ENCODE results near the gene ADORA1.

Gene ADORA1

DNA sequence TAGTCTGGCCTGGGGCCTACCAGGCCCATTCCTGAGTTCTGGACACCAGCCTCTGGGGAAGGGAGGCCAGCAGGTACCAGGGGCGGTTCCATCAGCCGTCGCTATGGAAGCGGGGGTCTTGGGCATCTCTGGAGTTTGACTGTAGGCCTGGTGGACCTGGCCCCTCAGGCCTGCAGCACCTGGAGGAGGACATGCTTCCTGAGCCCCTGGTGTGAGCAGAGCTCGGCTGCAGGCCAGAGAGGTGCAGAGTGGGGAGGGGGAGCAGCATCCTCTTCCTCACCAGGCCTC is 40.3 kb downstream of the ADORA1 start:
- intact Hi-C loops (cut with DNase I) = no loop called here
- peak in 2 of 10 donors; percentile 61 to 63 for DNase-seq

DNA sequence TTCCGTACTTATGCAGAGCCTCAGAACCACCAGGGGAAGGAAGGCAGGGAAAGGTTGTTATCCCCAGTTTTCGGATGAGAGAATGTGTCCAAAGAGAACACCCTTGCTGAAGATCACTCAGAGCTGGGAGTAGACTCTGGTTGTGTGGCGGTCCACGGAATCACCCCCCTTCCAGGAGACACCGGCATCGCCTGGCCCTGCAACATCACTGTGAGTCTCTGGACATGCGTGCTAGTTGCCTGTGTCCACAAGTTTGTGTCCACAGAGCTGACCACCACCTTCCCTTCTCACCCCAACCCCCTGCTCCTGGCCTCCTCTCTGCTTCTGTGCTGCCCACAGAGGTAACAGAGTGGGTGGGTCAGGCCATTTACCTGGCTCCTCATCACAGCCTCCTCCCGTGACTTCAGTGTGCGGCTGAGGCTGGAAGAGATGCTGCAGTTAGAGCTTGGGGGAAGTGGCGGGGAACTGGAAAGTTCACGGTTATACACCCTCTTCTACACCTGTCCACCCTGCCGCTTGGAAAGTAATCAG is 40.8 kb downstream of the ADORA1 start:
- DNase-seq = peak in 3 of 10 donors; percentile 48 to 76 (median 59)
- intact Hi-C loops (cut with DNase I) = no loop called here

DNA sequence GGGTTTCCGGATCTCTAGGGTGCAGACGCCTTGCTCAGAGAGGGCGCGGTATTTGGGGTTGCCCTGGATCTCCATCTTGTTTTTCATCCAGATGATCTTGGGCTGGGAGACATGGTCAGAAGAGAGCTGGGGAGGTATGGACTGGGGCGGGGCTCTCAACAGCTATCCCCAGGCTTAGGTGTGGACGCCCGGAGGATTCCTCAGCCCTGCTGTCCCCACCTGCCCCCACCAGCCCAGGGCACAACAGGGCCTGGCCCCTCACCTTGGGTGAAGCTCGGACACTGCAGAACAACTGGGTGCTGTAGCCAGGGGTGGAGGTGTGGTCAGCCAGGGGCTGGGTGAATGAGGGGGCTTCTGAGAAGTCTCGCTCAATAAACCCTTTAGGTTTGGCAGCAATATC is 41.5 kb downstream of the ADORA1 start:
- peak in 3 of 10 donors; percentile 26 to 56 (median 52) for DNase-seq
- intact Hi-C loops (cut with DNase I) = no loop called here

DNA sequence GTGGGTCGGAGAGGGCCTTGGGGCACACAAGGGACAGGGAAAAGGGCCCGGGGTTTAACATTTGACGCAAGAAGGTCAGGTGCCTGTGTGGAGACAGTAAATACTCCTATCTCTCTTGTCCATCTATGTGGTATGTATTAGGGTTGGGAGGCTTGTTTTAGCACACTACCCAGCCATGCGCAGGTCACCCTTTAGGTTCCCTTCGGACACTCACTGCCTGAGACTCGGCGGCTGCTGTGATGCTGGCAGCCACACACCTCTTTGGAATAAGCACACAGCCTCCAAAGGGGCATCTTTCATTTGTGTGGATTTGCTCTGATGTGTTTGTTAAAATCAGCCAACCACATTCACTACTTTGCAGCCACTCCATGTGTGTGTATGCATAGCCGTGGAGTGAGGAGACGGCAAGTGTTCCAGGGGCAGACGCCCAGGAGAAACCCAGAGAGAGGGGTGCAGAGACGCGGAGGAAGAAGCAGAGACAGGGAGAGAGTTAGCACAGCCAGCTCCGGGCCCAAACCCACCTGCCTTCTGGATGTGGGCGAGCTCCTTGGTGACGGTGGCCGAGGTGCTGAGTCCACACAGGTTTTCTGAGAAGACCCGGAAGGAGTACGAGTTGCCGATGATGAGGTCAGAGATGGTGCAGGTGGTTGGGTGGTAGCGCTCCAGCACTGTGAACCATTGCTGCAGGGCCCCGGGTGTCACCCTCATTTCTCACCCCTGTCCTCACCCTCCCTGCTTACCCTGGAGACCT is 42.4 kb downstream of the ADORA1 start:
- intact Hi-C loops (cut with DNase I) = loop anchor here (5.0 kb wide), 1 partner anchor 47 kb away; no protein-coding TSS in a partner anchor
- peak in 3 of 10 donors; percentile 71 to 87 (median 77) for DNase-seq

DNA sequence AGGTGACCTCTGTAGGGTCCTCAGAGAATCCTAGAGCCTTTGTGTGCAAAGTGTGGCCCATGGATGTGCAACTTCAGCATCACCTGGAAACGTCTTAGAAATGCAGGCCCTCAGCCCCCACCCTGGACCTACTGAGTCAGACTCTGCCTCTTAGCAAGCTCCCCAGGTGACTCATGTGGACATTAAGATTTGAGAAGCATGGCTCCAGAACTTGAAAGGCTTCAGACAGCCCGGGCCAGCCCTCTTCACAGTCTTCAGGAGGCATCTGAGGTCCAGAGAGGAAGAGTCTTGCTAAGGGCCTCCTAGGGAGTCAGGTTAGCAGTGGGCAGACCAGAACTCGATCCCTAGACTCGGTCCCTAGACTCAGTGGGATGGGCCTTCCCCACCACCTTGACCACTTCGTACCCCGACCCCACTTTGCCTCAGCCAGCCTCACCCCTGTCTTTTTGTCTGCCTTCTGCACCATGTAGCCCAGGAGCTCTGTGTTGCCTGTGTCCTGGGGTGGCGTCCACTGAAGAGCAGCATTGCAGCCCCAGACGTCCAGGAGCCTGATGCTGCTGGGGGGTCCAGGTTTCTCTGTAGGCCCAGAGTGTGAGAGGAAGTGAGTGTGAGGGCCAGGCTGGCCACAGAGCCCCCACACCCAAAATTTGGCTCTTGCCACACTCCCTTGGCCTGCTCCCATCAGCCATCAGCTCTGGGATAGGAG is 43.3 kb downstream of the ADORA1 start:
- intact Hi-C loops (cut with DNase I) = loop anchor here (5.0 kb wide), 1 partner anchor 47 kb away; no protein-coding TSS in a partner anchor
- DNase-seq = peak in 3 of 10 donors; percentile 37 to 72 (median 59)

DNA sequence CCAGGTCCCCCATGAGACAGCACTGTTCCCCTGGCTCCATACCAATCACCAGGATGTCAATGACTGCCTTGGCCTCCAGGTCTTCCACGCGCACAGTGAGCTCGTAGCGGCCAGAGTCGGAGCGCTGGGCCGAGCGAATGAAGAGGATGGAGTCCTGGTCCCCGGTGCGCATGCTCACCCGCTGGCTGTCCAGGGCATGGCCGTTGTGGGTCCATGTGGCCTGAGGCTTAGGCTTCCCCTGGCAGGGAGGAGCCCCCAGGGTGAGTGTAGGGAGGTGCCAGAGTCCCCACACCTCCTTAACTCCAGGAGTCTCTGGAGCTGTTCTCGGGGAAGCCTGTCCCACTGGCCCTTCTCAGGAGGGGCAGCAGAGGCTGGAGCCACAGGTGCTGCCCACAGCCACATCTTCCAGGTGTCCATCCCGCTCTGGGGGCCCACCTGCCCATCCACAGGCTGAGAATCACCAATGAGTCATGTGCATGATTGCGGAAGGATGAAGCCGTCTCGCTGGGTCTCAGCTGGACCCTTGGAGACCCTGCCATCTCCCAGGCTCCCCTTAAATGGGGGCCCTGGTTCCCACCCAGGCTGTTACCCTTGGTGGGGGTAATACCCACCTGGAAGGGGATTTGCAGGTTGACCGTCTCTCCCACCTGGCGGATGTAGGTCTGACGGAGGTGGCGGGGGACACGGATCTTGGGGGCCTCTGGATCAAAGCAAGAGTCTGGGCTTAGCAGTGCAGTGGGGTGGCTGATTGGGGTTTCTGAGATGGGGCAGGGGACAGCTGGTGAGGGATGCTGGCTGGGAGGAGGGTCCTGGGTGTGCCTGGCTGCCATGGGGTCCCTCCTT is 44.0 kb downstream of the ADORA1 start:
- DNase-seq = peak in 2 of 10 donors; percentile 79 to 81
- intact Hi-C loops (cut with DNase I) = loop anchor here (2.0 to 5.0 kb wide), 2 partner anchors 46 to 51 kb away; no protein-coding TSS in a partner anchor

DNA sequence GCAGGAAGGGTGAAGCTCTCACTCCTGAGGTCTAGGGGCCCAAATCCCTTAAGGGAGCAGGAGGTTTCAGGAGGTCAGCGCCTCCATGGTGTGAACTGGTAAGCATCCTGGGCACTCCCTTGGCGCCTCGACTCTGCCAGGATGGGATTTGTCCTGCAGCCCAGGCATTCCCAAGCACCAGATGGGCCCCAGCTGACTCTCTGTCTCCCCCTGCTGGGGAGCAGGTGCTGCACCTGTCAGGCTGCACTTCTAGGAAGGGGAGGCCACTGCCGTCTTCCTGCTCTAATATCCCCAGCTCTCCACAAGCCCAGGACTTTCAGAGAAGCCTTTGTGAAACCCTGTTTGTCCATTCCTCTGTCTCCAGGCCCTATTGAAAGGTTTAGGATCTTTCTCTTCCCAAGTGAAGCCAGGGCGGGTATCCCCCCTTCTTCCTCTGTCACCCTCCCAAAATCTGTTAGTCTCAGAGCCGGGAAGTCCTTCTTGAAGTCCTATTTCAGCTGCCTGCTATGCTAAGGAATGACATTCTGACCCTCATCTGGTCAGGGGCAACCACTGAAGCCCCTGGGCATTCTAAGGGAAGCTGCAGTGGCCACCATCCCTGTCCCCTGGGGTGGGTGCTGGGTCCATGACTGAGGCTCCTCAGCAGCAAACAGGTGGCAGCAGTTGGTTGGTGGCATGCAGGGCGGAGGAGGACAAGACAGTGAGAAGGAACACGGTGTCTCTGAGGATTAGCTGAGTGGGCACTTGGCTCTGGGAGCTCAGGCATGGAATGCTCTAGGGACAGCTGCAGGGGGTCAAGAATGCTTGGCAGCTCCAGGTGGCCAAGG is 44.9 kb downstream of the ADORA1 start:
- intact Hi-C loops (cut with DNase I) = loop anchor here (2.0 to 5.0 kb wide), 2 partner anchors 45 to 52 kb away; no protein-coding TSS in a partner anchor

DNA sequence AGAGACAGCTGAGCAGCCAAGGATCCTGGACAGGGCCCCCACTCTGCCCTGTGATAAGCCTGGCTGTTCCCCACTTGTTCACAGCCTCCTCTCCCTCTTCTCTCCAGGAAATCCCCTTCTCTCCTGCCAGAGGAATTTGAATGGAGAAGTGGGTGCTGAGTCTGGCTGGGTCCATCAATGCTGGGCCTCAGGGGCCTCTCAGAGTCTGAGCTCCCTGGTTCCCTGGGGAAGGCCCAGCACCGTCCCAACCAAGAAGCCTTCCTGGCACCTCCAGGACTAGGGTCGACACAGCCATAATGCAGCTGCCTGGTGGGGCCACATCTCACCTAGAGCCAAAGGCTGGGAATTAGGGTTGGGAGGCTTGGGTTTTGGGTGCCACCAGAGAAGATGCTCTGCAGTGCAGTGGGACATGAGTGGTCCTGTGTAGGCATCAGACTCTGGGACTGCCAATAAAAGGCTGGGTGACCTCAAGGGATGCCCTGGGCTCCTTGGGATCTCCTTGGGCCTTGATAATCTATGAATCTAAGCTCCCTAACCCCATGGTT is 45.6 kb downstream of the ADORA1 start:
- intact Hi-C loops (cut with DNase I) = loop anchor here (2.0 to 5.0 kb wide), 2 partner anchors 44 to 52 kb away; no protein-coding TSS in a partner anchor
- DNase-seq = peak in 2 of 10 donors; percentile 32 to 74

More for the DNA sequence above, 44.9 kb downstream of the ADORA1 start:
- peak in 9 of 10 donors; percentile 52 to 96 (median 77) for DNase-seq

DNA sequence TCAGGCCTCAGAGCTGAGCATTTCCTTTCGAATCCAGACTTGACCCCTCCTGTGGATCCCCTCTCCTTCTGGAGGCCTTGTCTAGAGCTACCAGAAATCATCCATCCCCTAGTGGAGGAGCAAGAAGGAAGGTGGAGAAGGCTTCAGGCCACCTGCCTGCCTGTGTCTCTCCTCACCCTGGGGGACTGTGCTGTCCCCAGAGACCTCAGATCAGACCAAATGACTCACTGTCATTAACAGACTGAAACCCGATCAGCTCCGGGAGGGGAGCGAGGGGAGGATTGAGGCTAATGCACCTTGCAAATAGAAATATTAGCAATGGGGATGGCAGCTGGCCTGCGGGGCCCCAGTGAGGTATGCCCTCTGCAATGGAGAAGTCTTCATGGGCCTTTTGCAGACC is 46.0 kb downstream of the ADORA1 start:
- peak in 2 of 10 donors; percentile 31 to 72 for DNase-seq
- intact Hi-C loops (cut with DNase I) = loop anchor here (2.0 to 5.0 kb wide), 2 partner anchors 44 to 53 kb away; no protein-coding TSS in a partner anchor

DNA sequence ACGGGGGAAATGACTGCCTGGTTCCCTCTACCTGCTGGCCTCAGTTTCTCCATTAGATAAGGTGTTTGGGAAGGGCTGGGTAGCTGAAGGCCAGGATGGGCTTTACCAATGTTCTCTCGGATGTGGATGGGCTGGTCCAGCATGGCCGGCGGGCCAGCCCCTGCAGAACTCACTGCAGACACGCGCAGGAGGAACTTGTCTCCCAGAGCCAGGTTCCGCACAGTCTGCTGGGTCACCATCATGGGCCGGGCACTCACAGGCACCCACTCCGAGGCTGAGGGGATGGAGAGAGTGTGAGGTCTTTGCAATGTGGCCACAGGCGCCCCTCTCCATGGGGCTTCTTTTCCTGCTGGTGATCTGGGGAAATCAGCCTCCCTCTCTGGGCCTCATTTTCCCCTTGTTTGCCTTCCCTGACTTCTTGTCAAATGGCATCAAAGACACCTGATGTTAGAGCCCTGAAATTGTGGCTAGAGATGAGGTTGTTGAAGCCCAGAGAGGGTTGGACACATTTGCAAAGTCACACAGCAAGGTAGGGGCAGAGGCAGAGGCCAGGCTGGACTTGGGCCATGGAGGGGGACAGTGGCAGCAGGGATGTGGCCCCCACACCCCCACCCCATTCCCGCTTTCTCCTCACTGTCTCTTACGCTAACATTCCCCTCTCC is 46.9 kb downstream of the ADORA1 start:
- peak in 3 of 10 donors; percentile 24 to 80 (median 78) for DNase-seq
- intact Hi-C loops (cut with DNase I) = loop anchor here (5.0 kb wide), 1 partner anchor 43 kb away; no protein-coding TSS in a partner anchor

DNA sequence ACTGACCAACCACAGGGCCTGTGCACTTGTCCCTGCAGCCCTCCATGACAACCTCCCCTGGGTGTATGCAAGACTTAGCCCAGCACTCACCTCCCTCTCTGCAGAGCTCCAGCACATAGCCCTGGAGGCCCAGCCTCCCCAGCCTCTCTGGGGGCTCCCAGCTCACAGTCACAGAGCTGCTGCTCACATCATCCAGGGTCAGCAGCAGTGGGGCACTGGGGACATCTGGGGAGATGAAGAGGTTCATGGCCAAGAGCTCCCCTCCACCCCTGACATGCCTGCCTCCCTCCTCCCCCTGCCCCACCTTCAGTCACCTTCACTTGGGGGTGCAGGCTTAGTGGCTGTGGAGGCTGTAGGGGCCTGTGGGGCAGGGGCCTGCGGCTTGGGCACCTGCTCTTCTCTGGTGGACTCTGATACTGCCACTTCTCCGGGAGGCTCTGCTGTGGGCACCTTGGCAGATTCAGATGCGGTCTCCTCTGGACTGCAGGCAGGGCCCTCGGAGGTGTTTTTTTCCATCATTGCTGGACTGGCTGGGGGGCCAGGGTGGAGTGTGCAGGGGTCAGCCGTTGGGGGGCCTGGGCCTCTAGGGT is 47.8 kb downstream of the ADORA1 start, which contains the start of gene MYBPH:
Gene MYBPH (minus strand): TSS at position 590 of the 590 bp plus-strand sequence. CDS start 71 bp downstream, at position 519.
- intact Hi-C loops (cut with DNase I) = no loop called here
- DNase-seq = peak in 2 of 10 donors; percentile 29 to 59

DNA sequence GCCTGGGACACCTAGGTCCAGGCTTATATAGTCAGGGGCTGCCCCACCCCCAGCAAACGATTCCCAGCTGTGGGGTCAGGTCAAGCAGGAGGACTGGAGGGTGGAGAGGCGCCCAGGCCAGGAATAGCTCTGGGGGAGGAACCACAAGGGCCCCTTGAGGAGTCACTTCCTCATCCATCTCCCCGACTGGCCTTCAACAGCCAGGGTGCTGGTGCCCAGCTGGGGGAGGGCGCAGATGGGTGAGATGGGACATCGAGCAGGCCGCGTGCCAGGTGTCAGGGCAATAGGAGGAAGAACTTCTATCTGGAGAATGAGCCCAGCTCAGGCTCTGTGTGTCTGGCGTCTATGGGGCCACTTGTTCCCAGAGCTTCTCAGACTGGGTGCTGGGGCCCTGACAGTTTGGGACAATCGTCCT is 48.3 kb downstream of the ADORA1 start:
- peak in 3 of 10 donors; percentile 41 to 93 (median 78) for DNase-seq
- intact Hi-C loops (cut with DNase I) = no loop called here

DNA sequence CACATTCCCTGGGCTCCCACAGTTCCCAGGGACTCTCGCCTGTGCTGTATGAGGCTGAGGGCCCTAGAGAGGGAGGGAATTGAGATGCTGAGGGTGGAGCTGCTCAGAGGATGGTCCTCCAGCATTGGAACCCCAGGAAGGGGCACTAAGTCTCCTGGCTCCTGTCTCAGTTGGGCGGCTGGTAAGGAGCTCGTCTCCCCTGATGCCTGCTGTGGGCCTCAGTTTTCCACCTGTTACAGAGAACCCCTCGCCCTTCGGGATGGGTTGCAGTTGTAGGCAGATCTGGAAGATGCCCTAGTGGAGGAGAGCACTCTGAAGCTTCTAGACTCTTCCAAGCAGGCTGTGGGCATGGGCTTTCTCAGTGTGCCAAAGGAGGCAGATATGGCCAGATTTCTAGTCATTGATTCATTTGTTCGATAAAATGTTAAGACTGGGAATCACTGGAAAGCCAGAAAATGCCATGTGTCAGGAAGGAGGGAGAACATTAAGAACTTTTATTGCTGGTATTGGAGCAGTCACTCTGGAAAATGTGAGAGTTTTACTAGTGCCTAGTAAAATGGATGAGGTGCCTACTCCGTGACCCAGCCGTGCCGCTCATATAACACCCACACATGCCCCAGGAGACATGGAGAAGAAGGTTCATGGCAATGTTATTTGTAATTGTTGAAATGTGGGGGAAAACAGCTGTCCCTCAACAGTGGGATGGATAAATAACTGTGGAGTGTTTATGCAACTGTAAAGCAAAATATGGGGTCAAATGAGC is 48.9 kb downstream of the ADORA1 start:
- intact Hi-C loops (cut with DNase I) = no loop called here
- DNase-seq = peak in 2 of 10 donors; percentile 35 to 64

DNA sequence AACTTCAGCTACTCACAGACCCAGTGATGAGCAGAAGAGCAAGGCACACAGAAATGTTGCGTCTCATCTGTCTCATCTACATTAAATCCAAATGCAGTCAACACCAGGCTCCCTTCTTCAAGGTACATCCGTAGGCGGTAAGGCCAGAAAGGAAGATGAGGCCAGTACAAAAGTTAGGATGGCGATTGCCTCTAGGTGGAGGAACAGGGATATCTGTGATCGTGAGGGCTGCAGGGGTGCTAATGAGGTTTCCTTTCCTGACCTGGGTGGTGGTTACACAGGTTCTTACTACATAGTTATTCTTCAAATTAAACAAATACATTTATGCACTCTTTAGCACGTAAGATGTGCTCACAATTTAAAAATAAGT is 49.5 kb downstream of the ADORA1 start:
- DNase-seq = peak in 1 of 10 donors; percentile 11
- intact Hi-C loops (cut with DNase I) = no loop called here

DNA sequence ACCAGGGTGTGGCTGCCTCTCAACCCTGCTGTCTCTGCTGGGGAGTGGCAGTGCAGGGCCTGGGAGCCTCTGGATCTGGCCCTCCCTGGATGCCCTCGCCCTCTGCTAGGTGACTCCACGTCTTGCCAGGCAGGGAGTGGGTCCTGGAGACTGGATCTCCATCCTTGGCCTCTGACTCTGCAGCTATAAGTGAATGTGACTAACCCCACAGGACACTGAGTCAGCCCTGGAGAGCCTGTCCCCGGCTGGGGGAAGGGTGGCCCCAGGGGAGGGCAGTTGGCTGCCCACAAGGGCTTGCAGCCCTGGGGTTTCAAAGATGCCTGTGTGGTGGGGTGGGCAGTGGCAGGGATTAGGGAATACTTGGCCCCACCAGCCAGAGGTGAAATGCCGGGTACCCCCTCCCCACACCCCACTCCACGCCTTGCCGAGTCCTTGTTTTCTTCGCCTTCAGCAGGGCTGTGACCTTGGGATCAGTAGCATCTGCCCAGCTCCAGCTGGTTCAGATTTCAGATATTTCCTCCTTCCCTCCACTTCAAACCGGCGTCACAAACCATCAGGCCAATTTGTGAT is 50.0 kb downstream of the ADORA1 start:
- intact Hi-C loops (cut with DNase I) = no loop called here
- DNase-seq = peak in 2 of 10 donors; percentile 42 to 77

DNA sequence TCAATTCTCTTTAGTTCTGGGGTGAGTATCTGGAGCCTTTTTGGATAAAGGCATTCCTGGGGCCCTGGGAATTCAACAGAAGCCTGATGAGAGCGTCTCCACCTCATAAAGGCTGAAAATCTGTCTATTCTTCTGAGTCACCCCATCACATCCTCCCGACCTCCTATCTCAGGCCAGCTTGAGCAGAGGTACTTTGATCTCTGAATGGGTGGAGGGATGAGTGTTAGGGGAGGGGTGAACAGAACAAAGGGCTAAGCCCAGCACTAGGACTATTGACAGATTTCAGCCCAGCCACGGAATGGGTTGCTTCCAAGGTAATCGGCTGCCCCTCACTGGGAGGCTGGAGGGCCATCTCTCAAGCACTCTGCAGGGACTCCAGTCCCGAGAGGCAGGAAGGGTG is 50.6 kb downstream of the ADORA1 start:
- no peak for DNase-seq
- intact Hi-C loops (cut with DNase I) = no loop called here

Measured in posterior cingulate gyrus (tissue), 11 donors.